ENCODE data around the gene MPDZ.

DNA sequence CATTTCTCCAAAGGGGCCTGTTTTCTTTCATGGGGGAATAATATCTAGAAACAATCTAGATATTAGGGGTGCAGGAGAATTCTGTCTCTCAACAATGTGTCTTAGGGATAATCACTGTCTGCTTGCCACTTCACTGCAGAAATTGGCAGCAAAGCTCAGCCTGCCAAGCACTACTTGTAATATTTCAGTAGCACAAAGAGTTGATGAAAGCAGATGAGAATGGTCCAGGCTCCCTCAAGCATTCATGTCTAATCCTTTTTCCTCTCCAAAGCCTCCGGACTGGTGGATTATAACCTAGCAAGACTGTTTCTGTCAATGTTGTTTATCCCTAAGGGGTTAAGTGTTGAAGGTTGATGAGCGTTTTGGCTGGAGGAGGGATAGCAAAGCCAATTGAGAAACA is 13.3 kb upstream of the MPDZ start:
- TF ChIP-seq, protein P1, sequence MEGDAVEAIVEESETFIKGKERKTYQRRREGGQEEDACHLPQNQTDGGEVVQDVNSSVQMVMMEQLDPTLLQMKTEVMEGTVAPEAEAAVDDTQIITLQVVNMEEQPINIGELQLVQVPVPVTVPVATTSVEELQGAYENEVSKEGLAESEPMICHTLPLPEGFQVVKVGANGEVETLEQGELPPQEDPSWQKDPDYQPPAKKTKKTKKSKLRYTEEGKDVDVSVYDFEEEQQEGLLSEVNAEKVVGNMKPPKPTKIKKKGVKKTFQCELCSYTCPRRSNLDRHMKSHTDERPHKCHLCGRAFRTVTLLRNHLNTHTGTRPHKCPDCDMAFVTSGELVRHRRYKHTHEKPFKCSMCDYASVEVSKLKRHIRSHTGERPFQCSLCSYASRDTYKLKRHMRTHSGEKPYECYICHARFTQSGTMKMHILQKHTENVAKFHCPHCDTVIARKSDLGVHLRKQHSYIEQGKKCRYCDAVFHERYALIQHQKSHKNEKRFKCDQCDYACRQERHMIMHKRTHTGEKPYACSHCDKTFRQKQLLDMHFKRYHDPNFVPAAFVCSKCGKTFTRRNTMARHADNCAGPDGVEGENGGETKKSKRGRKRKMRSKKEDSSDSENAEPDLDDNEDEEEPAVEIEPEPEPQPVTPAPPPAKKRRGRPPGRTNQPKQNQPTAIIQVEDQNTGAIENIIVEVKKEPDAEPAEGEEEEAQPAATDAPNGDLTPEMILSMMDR (conservative IDR thresholded peaks at IDR 0.05; ENCODE audit: low read depth in 2 of 2) = no peak
- TF ChIP-seq, protein P2, sequence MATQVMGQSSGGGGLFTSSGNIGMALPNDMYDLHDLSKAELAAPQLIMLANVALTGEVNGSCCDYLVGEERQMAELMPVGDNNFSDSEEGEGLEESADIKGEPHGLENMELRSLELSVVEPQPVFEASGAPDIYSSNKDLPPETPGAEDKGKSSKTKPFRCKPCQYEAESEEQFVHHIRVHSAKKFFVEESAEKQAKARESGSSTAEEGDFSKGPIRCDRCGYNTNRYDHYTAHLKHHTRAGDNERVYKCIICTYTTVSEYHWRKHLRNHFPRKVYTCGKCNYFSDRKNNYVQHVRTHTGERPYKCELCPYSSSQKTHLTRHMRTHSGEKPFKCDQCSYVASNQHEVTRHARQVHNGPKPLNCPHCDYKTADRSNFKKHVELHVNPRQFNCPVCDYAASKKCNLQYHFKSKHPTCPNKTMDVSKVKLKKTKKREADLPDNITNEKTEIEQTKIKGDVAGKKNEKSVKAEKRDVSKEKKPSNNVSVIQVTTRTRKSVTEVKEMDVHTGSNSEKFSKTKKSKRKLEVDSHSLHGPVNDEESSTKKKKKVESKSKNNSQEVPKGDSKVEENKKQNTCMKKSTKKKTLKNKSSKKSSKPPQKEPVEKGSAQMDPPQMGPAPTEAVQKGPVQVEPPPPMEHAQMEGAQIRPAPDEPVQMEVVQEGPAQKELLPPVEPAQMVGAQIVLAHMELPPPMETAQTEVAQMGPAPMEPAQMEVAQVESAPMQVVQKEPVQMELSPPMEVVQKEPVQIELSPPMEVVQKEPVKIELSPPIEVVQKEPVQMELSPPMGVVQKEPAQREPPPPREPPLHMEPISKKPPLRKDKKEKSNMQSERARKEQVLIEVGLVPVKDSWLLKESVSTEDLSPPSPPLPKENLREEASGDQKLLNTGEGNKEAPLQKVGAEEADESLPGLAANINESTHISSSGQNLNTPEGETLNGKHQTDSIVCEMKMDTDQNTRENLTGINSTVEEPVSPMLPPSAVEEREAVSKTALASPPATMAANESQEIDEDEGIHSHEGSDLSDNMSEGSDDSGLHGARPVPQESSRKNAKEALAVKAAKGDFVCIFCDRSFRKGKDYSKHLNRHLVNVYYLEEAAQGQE (IDR thresholded peaks at IDR 0.05; ENCODE audit: unreplicated experiment) = no peak
- TF ChIP-seq EZH2 (IDR thresholded peaks at IDR 0.05; ENCODE audit: low read depth, unreplicated experiment) (no peak), CREB1 (CRISPR knock-in tag; IDR thresholded peaks at IDR 0.05; ENCODE audit: low read depth) (no peak), POLR2AphosphoS5 (IDR thresholded peaks at IDR 0.05; ENCODE audit: low read depth) (no peak), NANOG (IDR thresholded peaks at IDR 0.05; ENCODE audit: borderline replicate concordance) (no peak)
- TF ChIP-seq, protein P3, sequence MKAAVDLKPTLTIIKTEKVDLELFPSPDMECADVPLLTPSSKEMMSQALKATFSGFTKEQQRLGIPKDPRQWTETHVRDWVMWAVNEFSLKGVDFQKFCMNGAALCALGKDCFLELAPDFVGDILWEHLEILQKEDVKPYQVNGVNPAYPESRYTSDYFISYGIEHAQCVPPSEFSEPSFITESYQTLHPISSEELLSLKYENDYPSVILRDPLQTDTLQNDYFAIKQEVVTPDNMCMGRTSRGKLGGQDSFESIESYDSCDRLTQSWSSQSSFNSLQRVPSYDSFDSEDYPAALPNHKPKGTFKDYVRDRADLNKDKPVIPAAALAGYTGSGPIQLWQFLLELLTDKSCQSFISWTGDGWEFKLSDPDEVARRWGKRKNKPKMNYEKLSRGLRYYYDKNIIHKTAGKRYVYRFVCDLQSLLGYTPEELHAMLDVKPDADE (IDR thresholded peaks at IDR 0.05) = no peak

Data from GM23338 (cell line).